ENCODE data around the gene PHACTR1.
"Not testable (repeated sequence)": the region's sequence is repeated elsewhere in the genome, so short reads cannot be mapped to it uniquely, and the experiment has no call there.

Gene PHACTR1

DNA sequence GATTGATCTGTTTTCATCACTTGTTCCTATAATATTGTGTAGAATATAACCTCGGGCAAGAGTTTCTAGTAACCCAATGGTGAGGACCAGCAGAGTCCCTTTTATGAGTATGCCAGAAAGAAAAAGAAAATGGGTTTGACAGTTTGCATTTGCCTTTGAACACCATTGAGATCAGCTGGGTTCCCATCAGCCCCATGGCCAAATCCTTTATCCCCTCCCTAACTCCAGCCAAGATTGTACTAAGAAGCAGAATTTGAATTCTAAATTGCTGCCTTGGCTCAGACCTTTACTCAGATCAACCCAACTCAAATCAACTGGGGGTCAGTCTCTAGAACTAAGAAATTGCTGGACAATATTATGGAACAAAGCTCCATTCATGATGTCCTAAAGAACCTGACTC is 424.4 kb downstream of the PHACTR1 start:
- DNase-seq (ENCODE audit: low read depth in 1 of 2, low spot score in 1 of 2): no peak

DNA sequence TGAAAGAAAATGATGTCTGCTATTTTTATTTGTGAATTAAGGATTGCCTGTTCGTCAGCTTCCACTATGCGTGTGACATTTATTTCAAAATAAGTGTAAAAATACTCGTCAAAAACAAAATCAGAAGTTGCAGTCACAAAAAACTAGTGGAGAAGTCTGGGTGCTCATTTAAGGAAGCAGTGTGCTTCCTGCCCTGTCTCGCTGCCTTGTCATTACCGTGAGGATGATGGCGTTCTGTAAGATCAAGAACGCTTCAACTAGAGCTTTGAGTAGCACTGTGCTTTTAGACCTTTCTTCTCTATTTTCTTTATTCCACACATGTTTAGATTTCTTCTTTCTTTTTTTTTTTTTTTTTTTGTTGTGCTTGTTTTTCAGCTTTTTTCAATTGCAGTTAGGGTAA is 424.8 kb downstream of the PHACTR1 start:
- DNase-seq (ENCODE audit: low read depth in 1 of 2, low spot score in 1 of 2): no peak

DNA sequence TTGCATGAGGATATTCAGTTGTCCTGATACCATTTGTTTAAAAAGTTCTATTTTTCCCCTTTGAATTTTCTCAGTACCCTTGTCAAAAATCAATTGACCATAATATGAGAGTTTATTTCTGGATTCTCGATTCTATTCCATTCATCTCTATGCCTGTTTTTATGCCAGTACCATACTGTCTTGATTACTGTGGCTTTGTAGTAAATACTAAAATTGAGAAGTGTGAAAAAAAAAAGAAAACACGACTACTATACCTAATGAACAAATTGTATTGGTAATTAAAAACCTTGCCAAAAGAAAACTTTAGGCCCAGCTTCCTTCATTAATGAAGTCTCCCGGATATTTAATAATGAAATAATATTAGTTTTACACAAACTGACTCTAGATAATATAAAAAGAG is 426.0 kb downstream of the PHACTR1 start:
- no peak for DNase-seq (ENCODE audit: low read depth in 1 of 2, low spot score in 1 of 2)

DNA sequence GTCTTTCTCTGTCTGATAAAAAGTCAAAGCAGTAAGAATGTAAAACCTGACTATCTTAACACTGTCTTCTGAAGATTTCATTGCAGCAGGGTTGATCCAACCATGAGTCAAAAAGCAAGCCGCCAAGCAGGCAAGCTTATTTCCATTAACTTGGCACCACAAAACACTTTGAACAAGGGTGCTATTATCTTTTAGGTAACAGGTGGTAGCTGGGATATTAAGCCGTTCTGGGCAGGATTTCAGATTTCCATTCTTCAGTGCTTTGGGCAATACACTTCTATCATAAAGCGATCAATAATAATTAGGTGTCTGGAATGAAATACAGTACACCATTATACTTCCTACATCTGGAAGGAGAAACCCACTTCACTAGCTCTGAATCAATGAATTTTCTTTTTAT is 429.9 kb downstream of the PHACTR1 start:
- no peak for DNase-seq (ENCODE audit: low read depth in 1 of 2, low spot score in 1 of 2)

DNA sequence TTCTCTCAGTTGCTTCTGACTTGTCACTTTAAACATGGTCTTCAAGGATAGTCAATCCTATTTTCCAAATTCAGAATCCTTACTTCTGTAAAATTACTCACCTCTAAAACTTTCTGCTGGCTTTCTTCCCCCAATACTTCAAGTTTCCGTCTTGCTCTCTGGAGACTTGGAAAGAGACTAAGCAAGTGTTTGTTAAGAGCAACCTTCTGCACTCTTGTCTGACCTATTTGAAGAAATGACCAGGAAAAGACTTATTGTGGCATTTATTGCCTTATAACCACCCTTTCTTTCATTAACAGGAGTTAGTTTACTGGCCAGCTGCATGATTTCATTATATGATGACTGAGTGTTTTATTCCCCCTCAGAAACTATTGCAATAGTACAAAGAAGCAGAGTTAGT is 430.8 kb downstream of the PHACTR1 start:
- no peak for DNase-seq (ENCODE audit: low read depth in 1 of 2, low spot score in 1 of 2)

DNA sequence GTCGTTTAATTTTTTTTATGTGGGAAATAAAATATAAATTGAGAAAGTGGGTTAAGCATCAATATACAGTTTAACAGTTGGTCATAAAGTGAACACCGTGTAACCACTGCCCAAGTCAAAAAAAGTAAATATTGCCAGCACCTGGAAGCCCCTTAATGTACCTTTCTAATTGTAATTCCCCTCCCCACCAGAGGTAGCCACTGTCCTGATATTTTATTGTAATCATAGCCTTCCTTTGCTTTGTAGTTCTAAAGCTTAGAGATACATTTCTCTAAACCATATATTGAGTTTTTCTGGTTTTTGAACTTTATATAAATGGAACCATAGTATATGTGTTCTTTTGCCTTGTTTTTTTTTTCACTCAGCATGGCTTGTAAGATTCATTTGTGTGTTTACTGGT is 431.2 kb downstream of the PHACTR1 start:
- no peak for DNase-seq (ENCODE audit: low read depth in 1 of 2, low spot score in 1 of 2)

DNA sequence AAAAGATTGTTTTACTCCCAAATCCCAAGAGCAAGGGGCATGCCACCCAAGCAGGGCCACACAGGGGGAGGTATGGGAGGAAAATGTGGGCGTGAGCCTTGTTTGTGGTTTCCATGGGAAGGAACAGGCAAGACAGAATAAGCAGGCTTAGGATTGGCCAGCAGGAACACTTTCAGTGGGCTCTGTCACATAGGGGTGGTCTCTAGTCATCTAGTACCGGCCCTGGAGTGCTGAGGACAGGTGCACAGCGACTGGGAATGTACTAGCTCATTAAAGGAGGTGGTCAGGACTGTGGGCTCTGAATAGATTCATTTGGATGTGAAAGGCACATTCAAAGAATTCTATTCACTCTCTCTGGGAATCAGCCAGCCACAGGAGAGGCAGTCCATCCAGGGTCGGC is 436.2 kb downstream of the PHACTR1 start:
- no peak for DNase-seq (ENCODE audit: low read depth in 1 of 2, low spot score in 1 of 2)

DNA sequence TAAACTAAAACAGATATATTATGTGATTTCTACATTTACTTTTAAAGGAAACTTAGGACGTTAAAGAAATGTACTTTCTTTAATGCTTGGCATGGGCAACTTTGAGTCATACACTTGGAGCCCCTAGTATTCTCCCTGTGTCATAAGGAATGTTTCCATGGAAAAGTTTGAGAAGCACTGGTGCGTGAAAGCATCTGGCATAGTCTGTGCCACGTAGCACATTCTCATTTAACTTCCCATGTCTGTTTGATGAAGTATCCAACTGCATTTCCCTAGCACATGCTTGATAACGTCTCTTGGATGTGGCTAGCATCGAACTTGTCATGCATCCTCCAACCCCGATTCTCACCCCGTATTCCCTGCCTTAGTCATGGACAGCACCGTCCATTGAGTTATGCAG is 439.8 kb downstream of the PHACTR1 start:
- DNase-seq (ENCODE audit: low read depth in 1 of 2, low spot score in 1 of 2): no peak

DNA sequence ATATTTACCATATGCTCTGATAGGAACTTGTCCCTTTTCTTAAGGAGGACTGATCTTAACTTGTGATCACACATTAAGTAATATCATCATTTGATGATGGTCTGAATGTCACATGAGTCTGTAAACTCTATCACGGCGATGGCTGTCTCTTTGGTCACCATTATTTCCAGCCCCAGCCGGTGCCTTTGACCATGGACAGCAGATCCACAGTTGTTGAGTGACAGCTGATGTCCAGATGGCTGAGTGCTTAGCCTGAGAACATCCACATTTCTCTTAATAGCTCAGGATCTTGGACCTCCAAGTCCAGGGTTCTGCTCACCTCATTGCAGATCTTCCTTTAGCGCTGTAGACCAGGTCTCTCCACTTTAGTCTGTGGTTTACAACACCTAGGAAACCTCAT is 440.7 kb downstream of the PHACTR1 start:
- DNase-seq (ENCODE audit: low read depth in 1 of 2, low spot score in 1 of 2): no peak

DNA sequence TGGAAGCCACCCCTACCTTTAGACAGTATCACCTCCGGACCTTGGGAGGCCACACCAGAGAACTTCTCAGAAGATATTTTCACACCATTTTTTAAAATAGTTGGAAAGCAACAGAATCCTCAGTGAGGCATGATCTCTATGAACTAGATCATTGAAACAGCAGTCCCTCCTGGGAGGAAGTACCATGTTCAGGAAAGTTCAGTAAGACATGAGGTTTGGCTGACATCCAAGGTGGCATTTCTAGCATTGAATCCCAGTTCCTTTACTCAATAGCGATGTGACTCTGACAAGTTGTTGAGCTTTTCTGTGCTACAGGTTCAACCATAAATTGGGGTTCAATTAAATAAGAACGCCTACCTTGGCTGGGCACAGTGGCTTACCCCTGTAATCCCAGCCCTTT is 442.7 kb downstream of the PHACTR1 start:
- no peak for DNase-seq (ENCODE audit: low read depth in 1 of 2, low spot score in 1 of 2)

DNA sequence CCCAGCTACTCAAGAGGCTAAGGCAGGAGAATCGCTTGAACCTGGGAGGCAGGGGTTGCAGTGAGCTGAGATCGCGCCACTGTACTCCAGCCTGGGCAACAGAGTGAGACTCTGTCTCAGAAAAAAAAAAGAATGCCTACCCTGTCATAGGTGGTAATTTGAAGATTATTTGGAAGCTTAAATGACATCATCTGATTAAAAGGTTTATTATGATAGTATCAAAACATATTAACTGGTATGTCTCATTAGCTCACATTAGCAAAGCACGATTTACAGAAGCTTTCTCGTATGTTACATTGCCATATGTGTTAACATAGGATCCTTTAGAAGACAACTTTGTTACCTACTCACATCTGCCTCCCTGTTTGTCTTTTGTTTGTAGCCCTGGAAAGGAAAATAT is 443.3 kb downstream of the PHACTR1 start:
- not testable (repeated sequence) for DNase-seq (ENCODE audit: low read depth in 1 of 2, low spot score in 1 of 2)

DNA sequence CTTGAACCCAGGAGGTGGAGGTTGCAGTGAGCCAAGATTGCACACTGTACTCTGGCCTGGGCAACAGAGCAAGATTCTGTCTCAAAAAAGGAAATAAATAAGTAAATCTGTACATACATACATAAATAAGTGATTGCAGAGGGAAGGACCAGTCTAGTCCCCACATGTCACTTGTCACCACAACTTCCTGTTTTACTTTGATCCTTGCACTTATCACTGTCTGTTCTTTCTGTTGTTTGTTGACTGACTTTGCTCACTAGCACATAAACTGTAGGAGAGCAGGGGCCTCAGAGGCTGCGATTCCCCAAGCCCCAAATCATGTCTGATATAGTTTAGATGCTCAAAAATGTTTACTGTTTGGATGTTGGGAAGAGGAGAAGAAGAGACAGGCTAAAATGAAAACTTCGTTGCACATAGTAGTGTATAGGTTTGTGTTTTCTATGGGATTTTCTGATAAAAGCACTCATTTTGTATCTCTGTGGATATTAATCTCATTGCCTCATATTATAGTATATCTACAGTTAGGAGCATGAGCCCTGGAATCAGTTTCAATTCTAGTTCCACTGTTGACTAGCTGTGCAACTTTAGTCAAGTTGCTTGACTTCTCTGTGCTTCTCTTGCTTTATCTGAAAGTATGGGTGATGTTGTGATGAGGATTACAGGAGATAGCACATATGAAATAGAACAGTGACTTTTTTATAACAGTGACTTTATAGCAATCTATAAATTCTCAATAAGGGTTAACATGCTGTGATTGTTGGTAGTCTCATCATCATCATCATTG is 446.8 kb downstream of the PHACTR1 start:
- no peak for DNase-seq (ENCODE audit: low read depth in 1 of 2, low spot score in 1 of 2)

DNA sequence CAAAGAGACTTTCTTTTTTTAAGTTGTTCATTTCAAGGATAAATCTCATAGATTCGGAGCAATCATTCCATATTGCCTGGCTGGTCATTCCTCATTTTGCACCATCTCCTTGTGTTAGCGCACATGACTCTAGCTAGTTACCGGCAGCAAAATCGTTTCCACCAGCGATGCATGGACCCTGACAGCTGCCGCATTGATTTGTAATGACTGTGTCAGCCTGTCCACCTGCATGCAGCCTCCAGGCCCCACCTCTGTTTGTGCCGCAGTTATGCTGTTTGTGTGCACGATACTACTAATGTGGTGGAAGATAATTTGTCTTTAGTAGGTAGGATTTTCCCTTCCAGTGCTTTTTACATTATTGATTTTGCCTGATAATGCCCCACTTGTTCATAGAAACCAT is 447.7 kb downstream of the PHACTR1 start:
- no peak for DNase-seq (ENCODE audit: low read depth in 1 of 2, low spot score in 1 of 2)

DNA sequence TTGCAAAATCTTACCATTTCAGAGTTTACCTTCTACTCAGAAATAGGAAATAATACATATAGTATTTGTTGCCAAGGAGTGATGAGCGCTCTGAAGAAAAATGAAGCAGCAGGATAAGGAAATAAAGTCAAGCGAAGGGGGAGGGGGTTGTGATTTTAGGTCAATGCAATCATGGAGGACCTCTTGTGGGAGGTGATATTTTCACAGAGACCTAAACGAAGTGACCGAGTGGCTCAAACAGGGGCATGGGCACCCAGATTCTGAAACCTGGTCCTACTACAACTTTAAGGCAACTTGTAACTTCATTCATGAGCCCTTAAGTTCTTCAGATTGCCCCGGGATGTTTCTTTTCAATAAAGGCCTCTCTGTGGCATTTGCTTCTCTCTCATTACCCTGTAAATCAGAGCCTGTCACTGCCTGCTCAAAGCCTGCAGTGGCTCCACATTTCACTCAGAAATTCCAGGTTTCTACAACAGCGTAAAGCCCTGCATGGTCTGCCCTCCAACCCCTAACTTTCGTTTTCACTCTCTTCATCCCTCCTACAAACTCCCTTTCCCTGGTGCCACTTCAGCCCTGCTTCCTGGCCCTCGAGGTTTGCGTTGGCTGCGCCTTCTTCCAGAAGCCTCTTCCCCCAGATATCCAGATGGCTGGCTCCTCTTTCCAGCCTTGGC is 449.1 kb downstream of the PHACTR1 start:
- no peak for DNase-seq (ENCODE audit: low read depth in 1 of 2, low spot score in 1 of 2)

DNA sequence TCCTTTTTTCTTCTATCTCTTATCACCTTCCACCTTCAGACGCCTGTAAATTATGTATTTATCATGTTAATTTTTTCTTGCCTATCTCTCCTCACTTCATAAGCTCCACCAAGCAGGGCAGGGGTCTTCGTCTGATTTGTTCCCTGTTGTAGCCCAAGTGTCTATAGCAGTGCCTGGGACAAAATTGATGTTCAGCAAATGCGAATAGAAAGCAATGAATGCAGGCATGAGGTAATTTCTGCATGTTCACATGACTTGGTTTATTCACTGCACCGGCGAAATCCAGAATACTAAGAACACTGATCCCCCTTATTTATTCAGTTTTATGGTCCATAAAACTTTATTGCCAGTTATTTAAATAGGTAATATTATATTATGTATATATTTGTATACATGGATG is 449.7 kb downstream of the PHACTR1 start:
- DNase-seq (ENCODE audit: low read depth in 1 of 2, low spot score in 1 of 2): no peak

DNA sequence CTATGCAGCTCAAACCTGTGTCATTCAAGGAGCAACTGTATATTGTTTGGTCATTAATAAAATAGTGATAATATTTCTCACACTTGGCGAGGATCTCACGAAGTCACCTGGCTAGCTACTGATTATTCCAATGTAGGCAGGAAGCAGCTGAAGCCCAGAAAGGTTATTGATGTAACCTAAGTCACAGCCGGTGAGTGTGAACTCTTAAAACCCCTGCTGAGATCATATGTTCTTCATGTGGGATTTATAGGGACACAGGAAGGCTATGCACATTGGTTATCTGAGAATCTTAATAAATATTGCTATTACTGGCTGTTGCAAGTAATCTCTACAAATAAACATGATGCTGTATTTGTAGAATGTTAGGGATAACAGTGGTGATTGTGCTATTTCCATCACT is 450.3 kb downstream of the PHACTR1 start:
- no peak for DNase-seq (ENCODE audit: low read depth in 1 of 2, low spot score in 1 of 2)

DNA sequence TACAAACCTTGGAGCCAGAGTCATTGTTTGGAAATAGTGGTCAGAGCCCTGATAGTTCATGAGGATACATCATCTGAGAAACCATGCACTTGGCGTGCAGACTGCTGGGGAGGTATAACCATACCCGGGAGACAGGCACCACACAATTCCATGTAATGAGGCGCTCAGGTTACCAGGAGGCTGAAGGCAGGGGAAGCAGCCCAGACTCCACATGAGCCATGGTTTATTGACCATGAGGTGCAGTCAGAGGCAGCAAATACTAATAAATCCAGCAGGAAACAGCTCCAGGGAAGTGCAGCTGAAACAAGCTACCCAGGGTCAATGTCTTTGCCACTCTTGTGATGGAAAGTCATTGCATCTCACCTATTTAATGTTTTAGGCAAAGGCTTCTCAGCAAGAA is 455.7 kb downstream of the PHACTR1 start:
- DNase-seq (ENCODE audit: low read depth in 1 of 2, low spot score in 1 of 2): no peak

DNA sequence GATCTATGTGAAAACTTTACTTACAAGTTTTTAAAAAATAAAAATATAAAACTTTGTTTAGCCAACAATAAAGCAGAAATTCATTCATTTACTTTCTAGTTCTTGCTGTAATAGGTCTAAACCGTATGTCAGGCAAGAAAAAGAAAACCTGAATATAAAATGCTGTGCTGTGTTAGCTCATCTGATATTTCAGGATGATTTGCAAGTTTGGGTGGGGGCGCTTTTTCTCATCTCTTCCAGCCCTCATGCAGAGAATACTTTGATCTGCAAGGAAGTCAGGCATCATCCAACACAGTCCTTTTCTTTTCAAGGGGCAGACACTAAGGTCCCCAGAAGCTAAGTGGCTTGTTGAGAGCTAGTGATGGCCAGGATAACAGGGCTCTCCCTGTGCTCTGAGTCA is 458.5 kb downstream of the PHACTR1 start:
- no peak for DNase-seq (ENCODE audit: low read depth in 1 of 2, low spot score in 1 of 2)

DNA sequence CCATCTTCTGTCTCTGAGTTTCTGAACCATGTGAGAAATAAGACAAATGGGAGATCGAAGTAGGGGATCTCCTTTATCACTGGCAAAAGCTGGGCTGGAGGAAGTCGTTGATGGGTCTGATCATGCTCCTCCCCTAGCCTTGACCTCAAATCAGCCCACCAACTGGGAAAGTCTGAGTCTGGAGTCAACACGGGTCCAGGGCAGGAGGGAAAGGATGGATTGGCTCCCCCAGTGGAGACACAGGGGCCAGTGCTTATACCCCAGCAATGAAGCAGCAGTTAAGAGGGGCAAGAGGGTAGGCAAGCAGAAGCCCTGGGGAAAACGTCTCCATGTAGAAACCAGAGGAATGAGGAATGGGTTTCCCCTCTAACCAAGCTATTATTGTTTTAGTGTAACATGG is 459.2 kb downstream of the PHACTR1 start:
- DNase-seq (ENCODE audit: low read depth in 1 of 2, low spot score in 1 of 2): no peak

DNA sequence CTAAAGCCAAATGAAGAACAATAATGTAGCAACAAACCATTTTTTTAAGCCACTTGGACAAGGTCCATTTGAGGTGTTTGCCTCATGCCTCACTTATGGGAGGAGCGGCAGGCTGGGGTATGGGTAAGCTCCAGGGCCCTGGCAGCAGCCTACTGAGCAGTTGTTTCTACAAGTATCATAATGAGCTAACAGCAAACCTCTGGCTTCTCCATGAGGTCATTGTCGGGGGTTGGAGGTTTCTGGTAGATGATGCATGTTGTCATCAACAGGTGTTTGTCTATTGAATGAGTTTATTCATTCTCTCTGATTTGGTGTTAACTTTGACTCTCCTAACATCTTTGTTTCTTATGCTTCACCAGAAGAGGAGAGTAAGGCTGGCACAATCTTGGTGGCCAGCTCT is 461.1 kb downstream of the PHACTR1 start:
- no peak for DNase-seq (ENCODE audit: low read depth in 1 of 2, low spot score in 1 of 2)

DNA sequence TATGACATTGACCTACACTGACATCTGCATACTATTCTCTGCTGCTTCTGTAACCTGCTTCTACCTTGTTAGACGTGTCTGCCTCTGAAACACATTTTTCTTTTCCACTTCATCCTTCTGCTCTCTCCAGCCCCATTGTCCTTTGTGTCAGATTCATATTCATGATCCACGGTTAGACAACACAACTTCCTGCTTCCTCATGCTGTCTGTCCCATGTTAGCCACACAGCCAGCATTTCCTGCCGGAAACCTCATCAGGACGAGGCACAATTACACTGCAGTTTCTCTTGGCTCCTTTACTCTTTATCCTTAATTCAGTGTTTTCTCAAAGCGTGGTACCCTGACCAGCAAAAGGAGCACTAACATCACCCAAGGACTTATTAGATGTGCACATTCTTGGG is 461.5 kb downstream of the PHACTR1 start:
- no peak for DNase-seq (ENCODE audit: low read depth in 1 of 2, low spot score in 1 of 2)

DNA sequence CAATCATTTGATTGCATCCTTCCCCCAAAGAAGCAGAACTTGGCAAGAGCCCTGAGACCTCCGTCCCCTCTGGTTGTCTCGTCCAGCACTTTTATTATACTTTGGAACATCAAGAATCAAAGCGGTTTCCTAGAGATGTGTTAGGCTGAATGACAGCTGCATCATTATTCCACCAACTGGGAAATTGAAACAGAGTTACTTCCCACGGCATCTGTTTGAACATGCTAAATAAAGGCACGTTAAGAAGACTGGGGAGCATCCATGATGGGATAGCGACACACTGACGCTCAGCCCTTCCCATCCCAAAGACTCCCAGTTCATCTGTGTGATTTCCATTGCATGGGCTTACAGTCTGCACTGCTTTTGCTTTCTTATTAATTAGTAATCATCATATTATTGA is 464.0 kb downstream of the PHACTR1 start:
- no peak for DNase-seq (ENCODE audit: low read depth in 1 of 2, low spot score in 1 of 2)

DNA sequence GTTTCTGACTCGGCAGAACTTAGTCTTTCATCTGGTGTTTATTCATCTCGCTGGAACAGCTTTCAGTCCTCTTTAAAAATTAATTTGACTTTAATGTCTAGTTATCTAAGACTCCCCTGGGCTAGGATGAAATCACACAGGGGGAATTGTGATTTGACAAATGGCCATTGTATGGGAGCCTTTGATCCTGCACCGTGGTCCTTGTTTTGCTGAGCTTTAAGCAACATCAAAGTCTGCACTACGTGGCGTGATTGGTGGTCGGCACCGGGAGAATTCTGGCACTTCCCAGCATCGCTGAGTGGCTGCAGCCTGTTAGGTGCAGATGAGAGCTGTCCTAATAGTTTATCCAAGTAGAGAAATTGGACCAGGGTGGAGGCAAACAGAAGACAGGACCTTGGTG is 464.8 kb downstream of the PHACTR1 start:
- no peak for DNase-seq (ENCODE audit: low read depth in 1 of 2, low spot score in 1 of 2)

Measured in activated CD4-positive, alpha-beta T cell treated with anti-CD3 and anti-CD28 coated beads, Interleukin-2, amount 50 U/mL, for 24 hours (primary cell).